PC-9 (cell line): ENCODE measurements around the gene RACK1.
"Not testable (repeated sequence)": the region's sequence is repeated elsewhere in the genome, so short reads cannot be mapped to it uniquely, and the experiment has no call there.

Experiments used
- CTCF ChIP-seq: fragments of 200-600 bp; sonication (generic); conservative IDR thresholded peaks from 2 replicates; pipeline ENCODE4 v1.6.1; 2017; ENCODE audit warnings: mixed run types, antibody characterized with exemption, mild to moderate bottlenecking, moderate library complexity
- EZH2 ChIP-seq: fragments of 200-600 bp; sonication (generic); IDR thresholded peaks from 2 replicates; pipeline ENCODE4 v1.8.0; 2017; ENCODE audit warnings: antibody characterized with exemption, low read depth

- TF ChIP-seq EZH2, CTCF: not testable (repeated sequence)
Measured at GRCh38 chr5:181267907-181268306, 24.2 kb upstream of the RACK1 start.
